Esophagus squamous epithelium (tissue), 5 donors: ENCODE measurements around the gene BCAM. TPM values are rescaled to one million over a fixed set of nuclear protein-coding genes. Genes with fewer than 3 reads are reported as not detected.
"Not testable (repeated sequence)": the region's sequence is repeated elsewhere in the genome, so short reads cannot be mapped to it uniquely, and the experiment has no call there.

Experiments used
- DNase-seq: peaks from one replicate; lab custom pipeline; 2025; lab: John Stamatoyannopoulos, UW
- H3K27ac ChIP-seq, 4 donors: fragments of 200-600 bp; sonication (generic); one replicate each; pipeline ENCODE4 v1.5.1; 2016 to 2019; ENCODE audit warnings: mild to moderate bottlenecking in 1 of 4
- H3K27me3 ChIP-seq, 4 donors: fragments of 200-600 bp; sonication (generic); 1 replicate in 3 of 4; 2 replicates in 1 of 4; pipeline versions ENCODE4 v1.5.1 to v1.6.0; 2017 to 2021; ENCODE audit warnings: antibody characterized with exemption in 1 of 4
- H3K36me3 ChIP-seq, 3 donors: fragments of 200-600 bp; sonication (generic); one replicate each; pipeline ENCODE4 v1.5.1; 2016 to 2019
- H3K4me1 ChIP-seq, 3 donors: fragments of 200-600 bp; sonication (generic); one replicate each; pipeline ENCODE4 v1.5.1; 2017 to 2019
- H3K4me3 ChIP-seq, 4 donors: fragments of 200-600 bp; sonication (generic); 1 replicate in 3 of 4; 2 replicates in 1 of 4; pipeline ENCODE4 v1.5.1; 2016 to 2019; ENCODE audit warnings: mild to moderate bottlenecking in 2 of 4, moderate library complexity in 1 of 4
- H3K9me3 ChIP-seq, 3 donors: fragments of 200-600 bp; sonication (generic); one replicate each; pipeline ENCODE4 v1.5.1; 2016 to 2019
- POLR2A ChIP-seq, 4 donors: fragments of 450-650 bp; IDR thresholded peaks; one replicate each; pipeline ENCODE4 v1.6.1; 2017; ENCODE audit warnings: antibody characterized with exemption in 4 of 4, mild to moderate bottlenecking in 4 of 4, moderate library complexity in 3 of 4
- WGBS, 2 donors: methylation state at CpG; one replicate each; pipeline ENCODE4 v1.1.5; 2018; 5-methylcytosine and 5-hydroxymethylcytosine counted together
- intact Hi-C: fragments of 100-400 bp; cut with DNase I; formaldehyde crosslinking; loops from one replicate; pipeline ENCODE4 v1.15.0; 2022
- total RNA-seq, 4 donors: library from RNA; depleted of rRNA; stranded (reverse); fragments of >200 nt; gene quantifications; one replicate each; pipeline ENCODE4 v1.1.0, GENCODE V29; 2016
- TF ChIP-seq, protein P1 (sequence below), 6 experiments: fragments of 450-650 bp in 4 of 6; fragments of 200-600 bp in 2 of 6; sonication (generic) in 2 of 6; IDR thresholded peaks; one replicate each; pipeline ENCODE4 v1.5.1; 2016 to 2019; ENCODE audit warnings: antibody characterized with exemption in 6 of 6, mild to moderate bottlenecking in 4 of 6, moderate library complexity in 4 of 6
- donor health status: DM: yes; HTN: yes; CAD: no.

Gene BCAM
- total RNA-seq, 4 donors from 2014 or later, result 7.2 to 24.8 (median 17.6) TPM

- no peak overlapping the region for H3K4me3 ChIP-seq
- no peak overlapping the region for H3K27ac ChIP-seq
- no peak for DNase-seq
- H3K27me3 ChIP-seq, result peaks cover 0 to 25% (median 0%) of the 10 kb centered on the region in 4 donors
- 67 to 88% methylated on average over 2 to 4 of the region's 4 CpGs for WGBS, 2 donors
- TF ChIP-seq POLR2A (IDR thresholded peaks at IDR 0.05), result no peak
- TF ChIP-seq, protein P1, sequence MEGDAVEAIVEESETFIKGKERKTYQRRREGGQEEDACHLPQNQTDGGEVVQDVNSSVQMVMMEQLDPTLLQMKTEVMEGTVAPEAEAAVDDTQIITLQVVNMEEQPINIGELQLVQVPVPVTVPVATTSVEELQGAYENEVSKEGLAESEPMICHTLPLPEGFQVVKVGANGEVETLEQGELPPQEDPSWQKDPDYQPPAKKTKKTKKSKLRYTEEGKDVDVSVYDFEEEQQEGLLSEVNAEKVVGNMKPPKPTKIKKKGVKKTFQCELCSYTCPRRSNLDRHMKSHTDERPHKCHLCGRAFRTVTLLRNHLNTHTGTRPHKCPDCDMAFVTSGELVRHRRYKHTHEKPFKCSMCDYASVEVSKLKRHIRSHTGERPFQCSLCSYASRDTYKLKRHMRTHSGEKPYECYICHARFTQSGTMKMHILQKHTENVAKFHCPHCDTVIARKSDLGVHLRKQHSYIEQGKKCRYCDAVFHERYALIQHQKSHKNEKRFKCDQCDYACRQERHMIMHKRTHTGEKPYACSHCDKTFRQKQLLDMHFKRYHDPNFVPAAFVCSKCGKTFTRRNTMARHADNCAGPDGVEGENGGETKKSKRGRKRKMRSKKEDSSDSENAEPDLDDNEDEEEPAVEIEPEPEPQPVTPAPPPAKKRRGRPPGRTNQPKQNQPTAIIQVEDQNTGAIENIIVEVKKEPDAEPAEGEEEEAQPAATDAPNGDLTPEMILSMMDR (IDR thresholded peaks at IDR 0.05), result no peak
- no peaks in the 10 kb centered on the region for H3K9me3 ChIP-seq
- H3K36me3 ChIP-seq, result no peaks in the 10 kb centered on the region
- H3K4me1 ChIP-seq, result peaks cover 4 to 20% (median 4%) of the 10 kb centered on the region in 3 donors
- intact Hi-C loops, result loop anchor here (10.0 kb wide), 1 partner anchor 250 kb away; no protein-coding TSS in a partner anchor
Measured at GRCh38 chr19:44824761-44825160, 15.9 kb downstream of the BCAM start.

DNA sequence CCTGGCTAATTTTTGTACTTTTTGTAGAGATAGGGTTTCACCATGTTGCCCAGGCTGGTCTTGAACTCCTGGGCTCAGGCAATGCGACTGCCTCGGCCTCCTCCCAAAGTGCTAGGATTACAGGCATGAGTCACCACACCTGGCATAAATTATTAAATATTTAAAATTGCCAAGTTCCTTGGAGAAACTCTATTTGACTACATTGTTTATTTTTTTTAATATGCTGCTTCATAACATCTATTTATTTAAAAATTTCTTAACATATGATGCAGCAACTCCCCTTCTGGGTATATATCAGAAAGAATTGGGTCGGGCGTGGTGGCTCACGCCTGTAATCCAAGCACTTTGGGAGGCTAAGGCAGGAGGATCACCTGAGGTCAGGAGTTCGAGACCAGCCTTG, 24.0 kb downstream of the BCAM start:
- H3K27ac ChIP-seq, H3K9me3 ChIP-seq, H3K4me1 ChIP-seq, intact Hi-C loops, H3K4me3 ChIP-seq, H3K36me3 ChIP-seq, DNase-seq: not testable (repeated sequence)
- WGBS, 2 donors, result 56 to 60% methylated on average over 6 of the region's 6 CpGs
- H3K27me3 ChIP-seq, result peaks cover 0 to 29% (median 0%) of the 10 kb centered on the region in 4 donors

DNA sequence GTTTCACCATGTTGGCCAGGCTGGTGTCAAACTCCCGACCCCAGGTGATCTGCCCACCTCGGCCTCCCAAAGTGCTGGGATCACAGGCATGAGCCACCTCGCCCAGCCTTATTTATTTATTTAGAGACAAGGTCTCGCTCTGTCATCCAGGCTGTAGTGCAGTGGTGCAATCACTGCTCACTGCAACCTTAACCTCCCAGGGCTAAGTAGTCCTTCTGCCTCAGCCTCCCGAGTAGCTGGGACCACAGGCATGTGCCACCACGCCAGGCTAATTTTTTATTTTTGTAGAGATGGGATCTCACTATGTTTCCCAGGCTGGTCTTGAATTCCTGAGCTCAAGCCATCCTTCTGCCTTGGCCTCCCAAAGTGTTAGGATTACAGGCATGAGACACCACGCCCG, 25.5 kb downstream of the BCAM start:
- intact Hi-C loops, H3K27ac ChIP-seq, H3K9me3 ChIP-seq, H3K4me1 ChIP-seq, H3K36me3 ChIP-seq, H3K4me3 ChIP-seq, DNase-seq: not testable (repeated sequence)
- WGBS, 2 donors, result 80 to 83% methylated on average over 8 of the region's 8 CpGs
- H3K27me3 ChIP-seq, result peaks cover 0 to 29% (median 0%) of the 10 kb centered on the region in 4 donors

- Histone ChIP-seq H3K9me3 (no peaks in the 10 kb centered on the region), H3K4me1 (peaks cover under 1 to 1% (median 1%) of the 10 kb centered on the region in 3 donors), H3K27me3 (peaks cover 0 to 14% (median 0%) of the 10 kb centered on the region in 4 donors), H3K27ac (no peak overlapping the region), H3K4me3 (no peak overlapping the region), H3K36me3 (no peaks in the 10 kb centered on the region)
- no peak for DNase-seq
- no peak for TF ChIP-seq POLR2A (IDR thresholded peaks at IDR 0.05)
- TF ChIP-seq, protein P1 (IDR thresholded peaks at IDR 0.05), result no peak
- 78 to 85% methylated on average over 2 of the region's 2 CpGs for WGBS, 2 donors
- intact Hi-C loops, result no loop called here
Measured at GRCh38 chr19:44839276-44839675, 30.4 kb downstream of the BCAM start.

GRCh38 chr19:44840811-44841210, 31.9 kb downstream of the BCAM start:
- Histone ChIP-seq H3K27ac (no peak overlapping the region), H3K9me3 (no peaks in the 10 kb centered on the region), H3K27me3 (peaks cover 0 to under 1% (median 0%) of the 10 kb centered on the region in 4 donors), H3K4me1 (peaks cover 9 to 16% (median 11%) of the 10 kb centered on the region in 3 donors), H3K4me3 (no peak overlapping the region), H3K36me3 (no peaks in the 10 kb centered on the region)
- TF ChIP-seq, protein P1 (IDR thresholded peaks at IDR 0.05), result no peak
- no peak for TF ChIP-seq POLR2A (IDR thresholded peaks at IDR 0.05)
- intact Hi-C loops, result loop anchor here (5.0 to 10.0 kb wide), 2 partner anchors 44 to 116 kb away; no protein-coding TSS in a partner anchor
- WGBS, 2 donors, result 58 to 67% methylated on average over 3 to 4 of the region's 7 CpGs
- no peak for DNase-seq

DNA sequence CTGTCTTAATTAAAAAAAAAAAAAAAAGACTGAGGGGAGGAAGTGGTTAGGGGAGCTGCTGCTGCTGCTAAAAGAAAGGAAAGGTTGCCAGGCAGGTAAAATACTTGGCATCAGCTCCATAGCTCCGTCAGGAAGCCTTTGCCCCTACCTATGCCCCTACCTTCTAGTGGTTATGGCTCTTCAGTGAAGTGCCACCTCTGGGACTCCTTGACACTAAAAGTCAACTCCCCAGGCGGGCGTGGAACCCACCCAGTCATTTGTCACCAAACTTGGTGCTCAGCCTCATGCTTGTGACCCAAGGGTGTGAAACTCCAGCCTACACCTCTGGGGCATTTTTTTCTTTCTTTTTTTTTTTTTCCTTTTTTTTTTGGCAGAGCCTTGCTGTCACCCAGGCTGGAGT, 32.3 kb downstream of the BCAM start:
- Histone ChIP-seq H3K36me3 (no peaks in the 10 kb centered on the region), H3K4me3 (no peak overlapping the region), H3K27ac (no peak overlapping the region), H3K4me1 (peaks cover 9 to 17% (median 11%) of the 10 kb centered on the region in 3 donors), H3K9me3 (no peaks in the 10 kb centered on the region), H3K27me3 (peaks cover 0 to under 1% (median 0%) of the 10 kb centered on the region in 4 donors)
- TF ChIP-seq, protein P1 (IDR thresholded peaks at IDR 0.05), result no peak
- no peak for TF ChIP-seq POLR2A (IDR thresholded peaks at IDR 0.05)
- intact Hi-C loops, result loop anchor here (5.0 to 10.0 kb wide), 2 partner anchors 44 to 116 kb away; no protein-coding TSS in a partner anchor
- DNase-seq, result no peak
- 41 to 59% methylated on average over 3 of the region's 3 CpGs for WGBS, 2 donors
